Fibroblast of lung (primary cell): ENCODE data around the gene TPM2. TPM values are rescaled to one million over a fixed set of nuclear protein-coding genes. Genes with fewer than 3 reads are reported as not detected.
A peak's percentile ranks its signal among the peaks of the same experiment; 100 is the strongest.

ENCODE experiments used
- DNase-seq, 2 donors: peaks; one replicate each; pipeline versions ENCODE4 v3.0.0 to v3.0.0-alpha.2; 2010; ENCODE audit warnings: low read depth in 2 of 2
- H2AFZ ChIP-seq: 2 replicates; pipeline ENCODE4 v1.5.1; 2012; ENCODE audit warnings: low read length, control low read depth, inconsistent platforms
- H3K27ac ChIP-seq: 2 replicates; pipeline ENCODE4 v1.5.1; 2011; ENCODE audit warnings: low read length, control low read depth; ENCODE audit not compliant: insufficient read depth
- H3K27me3 ChIP-seq: 2 replicates; pipeline ENCODE4 v1.5.1; 2011; ENCODE audit warnings: mild to moderate bottlenecking, low read length; ENCODE audit not compliant: control insufficient read depth, insufficient read depth
- H3K36me3 ChIP-seq: 2 replicates; pipeline ENCODE4 v1.5.1; 2011; ENCODE audit warnings: low read length; ENCODE audit not compliant: control insufficient read depth, insufficient read depth
- H3K4me1 ChIP-seq: 2 replicates; pipeline ENCODE4 v1.5.1; 2011; ENCODE audit warnings: low read length; ENCODE audit not compliant: control insufficient read depth, insufficient read depth; ENCODE audit errors: extremely low read depth
- H3K4me2 ChIP-seq: 2 replicates; pipeline ENCODE4 v1.5.1; 2011; ENCODE audit warnings: low read length, control low read depth; ENCODE audit not compliant: insufficient read depth; ENCODE audit errors: extremely low read depth
- H3K4me3 ChIP-seq, 4 experiments: fragments of 200-600 bp in 1 of 4; sonication (generic) in 1 of 4; replicated peaks in 1 of 4; 2 replicates each; pipeline ENCODE4 v1.5.1; 2011 to 2016; ENCODE audit warnings: low read length in 4 of 4, low read depth in 3 of 4, mild to moderate bottlenecking in 3 of 4, control low read depth in 2 of 4, inconsistent platforms in 1 of 4, mixed read lengths in 1 of 4; ENCODE audit not compliant: insufficient read depth in 1 of 4; ENCODE audit errors: control extremely low read depth in 1 of 4
- H3K79me2 ChIP-seq: 2 replicates; pipeline ENCODE4 v1.5.1; 2012; ENCODE audit warnings: mild to moderate bottlenecking, low read length, inconsistent platforms; ENCODE audit not compliant: control insufficient read depth, insufficient read depth
- H3K9ac ChIP-seq: 2 replicates; pipeline ENCODE4 v1.5.1; 2011; ENCODE audit warnings: mild to moderate bottlenecking, low read length, control low read depth; ENCODE audit not compliant: insufficient read depth
- H3K9me3 ChIP-seq: 2 replicates; pipeline ENCODE4 v1.5.1; 2012; ENCODE audit warnings: low read depth, low read length; ENCODE audit not compliant: control insufficient read depth, insufficient read depth
- H4K20me1 ChIP-seq: 2 replicates; pipeline ENCODE4 v1.5.1; 2011; ENCODE audit warnings: low read length; ENCODE audit not compliant: control insufficient read depth, insufficient read depth; ENCODE audit errors: extremely low read depth
- EZH2 ChIP-seq: IDR thresholded peaks from 2 replicates; pipeline ENCODE4 v1.5.1; 2012; ENCODE audit warnings: low read length, control low read depth, mild to moderate bottlenecking; ENCODE audit errors: missing control alignments
- polyA plus RNA-seq, 2 donors: library from polyadenylated mRNA; depleted of rRNA in 1 of 2; stranded (reverse) in 1 of 2; unstranded in 1 of 2; fragments of >200 nt; gene quantifications; 2 replicates each; pipeline ENCODE4 v1.2.1, GENCODE V29; 2011 to 2012; ENCODE audit warnings: missing spikeins in 1 of 2
- total RNA-seq: library from RNA; depleted of rRNA; stranded (reverse); fragments of >200 nt; gene quantifications from 2 replicates; pipeline ENCODE4 v1.2.1, GENCODE V29; 2014
- TF ChIP-seq, protein P1 (sequence below), 2 donors: IDR thresholded peaks in 1 of 2; conservative IDR thresholded peaks in 1 of 2; 1 replicate in 1 of 2; 2 replicates in 1 of 2; pipeline ENCODE4 v1.5.1; 2011 to 2012; ENCODE audit warnings: low read length in 2 of 2, control low read depth in 1 of 2, inconsistent platforms in 1 of 2, low read depth in 1 of 2, mild to moderate bottlenecking in 1 of 2

TPM2 gene
- total and polyA plus RNA-seq, 2 donors (not counting 1 experiment from before 2014, with no cell fraction given), result 1,003 to 1,927 TPM

DNA sequence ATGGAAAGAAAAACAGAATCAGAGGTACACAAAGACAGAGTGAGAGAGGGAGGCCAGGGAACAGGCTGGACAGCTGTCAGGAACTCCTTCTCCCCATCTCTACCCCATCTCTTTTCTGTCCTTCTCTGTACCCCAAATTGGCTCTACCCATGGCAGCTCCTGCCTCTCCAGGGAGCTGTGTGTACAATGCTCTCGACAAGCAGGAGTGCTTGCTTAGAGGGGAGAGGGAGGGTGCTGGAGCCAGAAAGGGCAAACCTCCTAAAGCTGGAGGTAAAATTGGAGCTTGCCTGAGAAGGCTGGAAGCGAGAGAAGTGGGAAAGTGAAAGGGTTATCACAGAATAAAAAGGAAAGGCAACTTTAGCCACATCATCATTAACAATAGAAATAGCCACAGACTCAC lies 6.4 kb downstream of the TPM2 start:
- Histone ChIP-seq H3K79me2 (peaks cover 38% of the 10 kb centered on the region), H3K9ac (no peak overlapping the region), H2AFZ (no peak overlapping the region), H4K20me1 (peaks cover 2% of the 10 kb centered on the region), H3K9me3 (no peaks in the 10 kb centered on the region), H3K4me3 (no peak overlapping the region), H3K27ac (no peak overlapping the region), H3K4me1 (peaks cover 44% of the 10 kb centered on the region), H3K36me3 (peaks cover 32% of the 10 kb centered on the region), H3K4me2 (no peak overlapping the region), H3K27me3 (no peaks in the 10 kb centered on the region)
- DNase-seq, result no peak
- TF ChIP-seq, protein P1, sequence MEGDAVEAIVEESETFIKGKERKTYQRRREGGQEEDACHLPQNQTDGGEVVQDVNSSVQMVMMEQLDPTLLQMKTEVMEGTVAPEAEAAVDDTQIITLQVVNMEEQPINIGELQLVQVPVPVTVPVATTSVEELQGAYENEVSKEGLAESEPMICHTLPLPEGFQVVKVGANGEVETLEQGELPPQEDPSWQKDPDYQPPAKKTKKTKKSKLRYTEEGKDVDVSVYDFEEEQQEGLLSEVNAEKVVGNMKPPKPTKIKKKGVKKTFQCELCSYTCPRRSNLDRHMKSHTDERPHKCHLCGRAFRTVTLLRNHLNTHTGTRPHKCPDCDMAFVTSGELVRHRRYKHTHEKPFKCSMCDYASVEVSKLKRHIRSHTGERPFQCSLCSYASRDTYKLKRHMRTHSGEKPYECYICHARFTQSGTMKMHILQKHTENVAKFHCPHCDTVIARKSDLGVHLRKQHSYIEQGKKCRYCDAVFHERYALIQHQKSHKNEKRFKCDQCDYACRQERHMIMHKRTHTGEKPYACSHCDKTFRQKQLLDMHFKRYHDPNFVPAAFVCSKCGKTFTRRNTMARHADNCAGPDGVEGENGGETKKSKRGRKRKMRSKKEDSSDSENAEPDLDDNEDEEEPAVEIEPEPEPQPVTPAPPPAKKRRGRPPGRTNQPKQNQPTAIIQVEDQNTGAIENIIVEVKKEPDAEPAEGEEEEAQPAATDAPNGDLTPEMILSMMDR (conservative IDR thresholded peaks at IDR 0.05 in 1 of 2, IDR thresholded peaks at IDR 0.05 in 1 of 2; ENCODE audit: low read depth in 1 of 2, low read length in 2 of 2), result no peak
- no peak for TF ChIP-seq EZH2

DNA sequence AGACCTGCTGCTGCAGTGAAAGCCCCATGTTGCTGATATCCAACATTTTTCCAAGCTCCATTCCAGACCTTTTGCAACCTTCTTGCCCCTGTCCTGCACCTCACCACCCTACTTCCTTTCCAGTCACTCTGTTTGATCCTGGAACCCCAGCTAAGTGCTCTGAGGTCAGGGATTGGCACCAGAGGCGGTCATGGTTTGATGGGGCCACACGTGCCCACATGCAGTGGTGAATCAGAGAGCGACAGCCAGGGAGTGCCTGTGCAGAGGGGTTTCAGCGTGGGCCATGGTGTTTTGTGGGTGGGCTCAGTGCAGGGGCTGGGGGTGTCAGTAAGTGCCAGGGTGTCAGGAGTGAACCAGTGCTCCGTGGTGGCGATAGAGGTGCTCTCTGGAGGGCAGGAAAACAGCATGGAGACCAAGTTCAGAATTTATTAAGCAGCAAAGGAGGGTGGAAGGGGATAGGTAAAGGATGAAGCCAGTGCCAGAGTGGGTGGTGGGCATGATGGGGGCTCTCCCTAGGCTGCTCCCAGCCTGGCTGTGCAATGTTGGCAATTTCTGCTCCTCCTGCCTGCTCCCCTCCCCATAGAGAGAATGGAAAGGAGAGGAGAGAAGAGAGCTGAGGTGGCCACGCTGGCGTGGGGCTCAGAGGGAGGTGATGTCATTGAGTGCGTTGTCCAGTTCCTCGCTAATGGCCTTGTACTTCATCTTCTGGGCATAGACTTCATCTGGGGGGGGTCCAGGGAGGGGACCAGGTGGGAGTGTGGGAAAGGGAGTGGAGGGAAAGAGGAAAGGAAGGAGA lies 7.0 kb downstream of the TPM2 start:
- Histone ChIP-seq H3K4me3 (no peak overlapping the region), H4K20me1 (no peaks in the 10 kb centered on the region), H3K79me2 (peaks cover 32% of the 10 kb centered on the region), H3K9ac (no peak overlapping the region), H3K27me3 (no peaks in the 10 kb centered on the region), H3K9me3 (no peaks in the 10 kb centered on the region), H2AFZ (no peak overlapping the region), H3K4me2 (no peak overlapping the region), H3K36me3 (peaks cover 30% of the 10 kb centered on the region), H3K27ac (peak overlapping the region; percentile 8), H3K4me1 (peaks cover 42% of the 10 kb centered on the region)
- TF ChIP-seq EZH2, result no peak
- TF ChIP-seq, protein P1 (conservative IDR thresholded peaks at IDR 0.05 in 1 of 2, IDR thresholded peaks at IDR 0.05 in 1 of 2; ENCODE audit: low read depth in 1 of 2, low read length in 2 of 2), result no peak
- DNase-seq, result no peak

DNA sequence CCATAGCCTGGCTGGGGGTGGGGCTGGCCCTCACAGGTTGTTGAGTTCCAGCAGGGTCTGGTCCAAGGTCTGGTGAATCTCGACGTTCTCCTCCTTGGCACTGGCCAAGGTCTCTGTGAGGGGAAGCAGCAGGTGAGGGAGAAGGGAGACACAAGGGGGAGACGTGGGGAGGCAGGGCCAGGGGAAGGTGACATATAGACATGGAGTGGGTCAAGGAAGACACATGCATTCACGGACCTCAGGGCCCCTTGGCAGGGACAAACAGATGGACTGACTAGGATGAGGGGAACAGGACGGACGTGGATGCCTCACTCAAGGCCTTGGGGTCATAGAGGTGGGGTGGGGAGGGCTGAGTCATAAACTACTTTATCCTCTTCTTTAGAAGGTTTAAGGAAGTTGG lies 7.7 kb downstream of the TPM2 start:
- Histone ChIP-seq H3K9me3 (no peaks in the 10 kb centered on the region), H4K20me1 (no peaks in the 10 kb centered on the region), H3K4me2 (no peak overlapping the region), H3K79me2 (peaks cover 25% of the 10 kb centered on the region), H3K36me3 (peaks cover 27% of the 10 kb centered on the region), H3K27me3 (no peaks in the 10 kb centered on the region), H2AFZ (no peak overlapping the region), H3K27ac (peak overlapping the region; percentile 8), H3K4me3 (no peak overlapping the region), H3K9ac (no peak overlapping the region), H3K4me1 (peaks cover 38% of the 10 kb centered on the region)
- DNase-seq, result peak in 1 of 2 donors; percentile 29
- no peak for TF ChIP-seq EZH2
- TF ChIP-seq, protein P1 (conservative IDR thresholded peaks at IDR 0.05 in 1 of 2, IDR thresholded peaks at IDR 0.05 in 1 of 2; ENCODE audit: low read depth in 1 of 2, low read length in 2 of 2), result no peak
